GM21423 (cell line): ENCODE results near the gene HNMT.
"Not testable (repeated sequence)": the region's sequence is repeated elsewhere in the genome, so short reads cannot be mapped to it uniquely, and the experiment has no call there.

Experiments
- ATAC-seq: cut with Tn5 transposase; IDR thresholded peaks from one replicate; pipeline ENCODE4 v1.9.1; 2021; ENCODE audit warnings: mild to moderate bottlenecking, moderate library complexity; ENCODE audit not compliant: unreplicated experiment

HNMT gene

DNA sequence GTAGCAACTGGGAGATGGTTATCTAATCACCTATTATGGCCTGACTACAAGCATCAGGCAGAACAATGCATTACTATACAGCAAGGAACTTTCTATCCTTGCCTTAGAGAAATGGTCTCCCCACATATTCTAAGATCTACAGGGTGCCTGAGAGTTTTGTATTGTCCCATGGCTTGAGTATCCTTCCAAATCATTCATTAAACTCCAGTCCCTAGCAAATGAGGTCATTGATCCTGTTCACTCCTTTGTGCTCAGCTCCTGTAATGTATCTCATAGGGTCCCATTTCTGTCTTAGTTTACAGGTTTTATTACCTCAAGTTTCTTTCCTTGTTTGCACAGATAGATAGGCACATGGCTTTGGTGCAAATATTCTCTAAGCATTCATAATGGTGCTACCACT, 9.0 kb downstream of the HNMT start:
- ATAC-seq = no peak

DNA sequence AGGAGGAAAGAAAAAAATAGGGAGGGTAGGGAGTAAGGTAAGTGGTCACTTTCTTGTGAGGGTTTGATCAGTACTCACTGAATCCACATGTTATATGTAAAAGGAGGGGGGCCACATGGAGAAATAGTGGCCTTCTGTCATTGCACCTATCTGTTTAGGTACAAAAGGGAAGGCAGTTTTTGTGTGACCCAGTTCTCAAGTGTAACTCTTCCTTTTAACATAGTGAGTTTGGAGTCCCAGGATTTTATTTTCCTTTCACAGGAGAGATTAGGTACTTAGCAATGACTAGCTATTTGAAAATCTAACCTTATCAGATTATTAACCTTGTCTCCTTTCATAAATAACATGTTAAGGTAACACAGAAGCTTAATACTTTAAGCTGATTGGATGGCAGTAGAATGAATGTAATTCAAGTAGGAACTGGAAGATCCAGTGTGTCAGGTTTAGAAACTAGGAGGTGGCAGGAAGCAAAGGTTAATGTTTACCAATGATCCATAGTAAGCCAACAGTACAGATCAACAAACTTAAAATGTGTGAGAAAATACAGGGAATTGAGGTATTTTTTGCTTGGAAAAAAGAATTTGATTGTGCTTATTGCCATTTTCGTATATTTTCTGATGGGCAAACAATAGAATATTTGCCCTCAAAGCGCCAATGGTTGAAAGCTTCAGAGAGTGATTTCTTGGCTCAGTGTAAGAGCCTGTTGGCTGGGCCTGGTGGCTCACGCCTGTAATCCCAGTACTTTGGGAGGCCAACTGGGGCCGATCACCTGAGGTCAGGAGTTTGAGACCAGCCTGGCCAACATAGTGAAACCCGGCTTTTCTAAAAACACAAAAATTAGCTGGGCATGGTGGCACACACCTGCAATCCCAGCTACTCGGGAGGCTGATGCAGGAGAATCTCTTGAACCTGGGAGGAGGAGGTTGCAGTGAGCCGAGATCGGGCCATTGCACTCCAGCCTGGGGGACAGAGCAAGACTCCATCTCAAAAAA, 11.3 kb downstream of the HNMT start:
- ATAC-seq = no peak

DNA sequence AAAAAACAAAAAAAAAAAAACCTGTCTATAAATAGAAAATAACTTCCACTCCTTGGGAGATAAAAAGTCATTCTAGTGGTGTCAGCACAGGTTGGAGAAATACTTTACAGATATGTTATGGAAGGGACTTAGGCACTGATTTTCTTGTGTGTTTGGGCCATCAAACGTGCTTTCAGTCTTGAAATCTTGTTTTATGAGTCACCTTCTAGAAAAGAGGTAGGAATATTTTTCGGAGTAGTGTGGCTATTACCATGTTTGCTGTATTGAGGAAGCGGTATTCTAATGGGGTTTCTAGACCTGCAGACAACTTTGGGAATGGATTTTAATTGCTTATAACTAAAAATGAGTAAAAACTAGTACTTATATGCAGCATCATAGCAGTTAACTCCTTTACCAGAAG, 12.0 kb downstream of the HNMT start:
- no peak for ATAC-seq

DNA sequence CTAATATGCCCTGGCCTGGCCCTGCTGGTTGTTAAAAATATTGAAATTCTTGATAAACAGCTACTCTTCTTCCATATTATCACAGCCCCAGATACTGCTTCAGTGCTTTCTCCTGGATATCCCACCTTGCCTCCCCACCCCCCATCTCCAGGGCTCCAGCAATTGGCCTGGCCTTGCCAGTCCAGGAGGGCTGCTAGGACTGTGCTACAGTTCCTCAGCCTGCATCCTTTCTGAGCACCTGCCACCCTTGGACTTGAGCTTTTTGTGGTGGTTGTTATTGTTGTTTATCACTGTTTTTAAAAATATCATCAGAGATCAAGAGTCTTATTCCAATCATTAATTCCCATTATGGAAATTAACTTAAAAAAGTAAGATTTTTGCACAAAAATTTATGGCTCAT, 13.5 kb downstream of the HNMT start:
- no peak for ATAC-seq

DNA sequence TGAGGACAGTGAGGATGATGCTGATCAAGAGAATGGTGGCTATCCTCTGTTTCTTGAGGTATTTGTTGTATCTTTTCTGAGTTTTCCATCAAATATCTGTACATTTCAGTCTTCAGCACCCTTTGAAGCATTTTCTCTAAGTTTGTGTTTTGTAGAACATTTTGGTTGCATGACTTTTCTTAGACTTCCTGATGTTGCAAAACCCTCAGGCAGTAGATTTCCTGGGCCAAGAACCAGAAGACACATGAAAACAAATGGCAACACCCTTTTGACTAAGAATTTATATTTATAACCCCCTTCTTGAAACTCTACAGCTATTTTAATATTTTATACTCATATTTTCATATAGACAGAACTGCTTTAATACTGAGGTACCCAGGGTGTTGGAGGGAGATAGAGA, 16.2 kb downstream of the HNMT start:
- no peak for ATAC-seq

DNA sequence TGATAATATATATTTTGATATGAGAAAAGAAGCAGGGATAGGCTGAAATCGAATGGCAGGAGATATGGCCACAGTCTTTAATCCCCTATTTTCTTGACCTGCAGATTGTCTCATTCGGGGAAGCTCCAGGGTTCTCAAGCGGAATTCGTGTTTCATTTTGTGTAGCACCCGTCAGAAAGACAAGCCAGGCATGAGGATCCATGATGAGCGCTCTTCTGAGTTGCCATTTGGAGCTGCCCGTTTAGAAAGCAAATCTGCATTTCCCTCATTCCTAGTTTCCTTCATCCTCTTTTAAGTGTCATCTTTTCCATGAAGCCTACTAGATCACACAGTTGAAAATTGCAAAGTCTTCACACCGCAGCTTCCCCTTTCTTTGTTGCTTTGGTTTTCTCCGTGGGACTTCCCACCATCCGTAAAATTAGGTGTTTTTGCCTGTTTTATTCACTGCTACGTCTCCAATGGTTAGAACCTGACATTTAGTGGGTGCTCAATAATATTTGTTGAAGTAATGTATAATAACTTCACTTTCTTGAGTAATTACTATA, 16.9 kb downstream of the HNMT start:
- ATAC-seq = no peak

DNA sequence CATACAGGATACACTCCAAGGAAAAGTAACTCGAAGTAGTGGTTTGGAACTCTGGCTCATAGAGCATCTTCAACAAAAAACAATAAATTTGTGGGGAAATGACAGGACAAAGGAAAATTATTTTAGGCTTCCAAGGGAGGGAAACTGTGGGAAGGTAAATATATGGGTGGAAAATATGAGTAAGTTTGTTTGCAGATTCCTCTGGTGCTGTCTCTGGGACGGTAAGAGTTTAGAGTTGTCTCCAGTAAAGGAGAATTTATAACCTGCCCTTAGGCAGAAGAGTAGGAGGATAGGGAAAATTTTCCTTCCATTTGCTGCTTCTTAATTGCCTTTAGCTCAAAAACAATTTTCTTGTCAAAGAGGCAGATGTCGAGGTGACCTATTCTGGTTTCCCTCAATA, 19.3 kb downstream of the HNMT start:
- no peak for ATAC-seq

DNA sequence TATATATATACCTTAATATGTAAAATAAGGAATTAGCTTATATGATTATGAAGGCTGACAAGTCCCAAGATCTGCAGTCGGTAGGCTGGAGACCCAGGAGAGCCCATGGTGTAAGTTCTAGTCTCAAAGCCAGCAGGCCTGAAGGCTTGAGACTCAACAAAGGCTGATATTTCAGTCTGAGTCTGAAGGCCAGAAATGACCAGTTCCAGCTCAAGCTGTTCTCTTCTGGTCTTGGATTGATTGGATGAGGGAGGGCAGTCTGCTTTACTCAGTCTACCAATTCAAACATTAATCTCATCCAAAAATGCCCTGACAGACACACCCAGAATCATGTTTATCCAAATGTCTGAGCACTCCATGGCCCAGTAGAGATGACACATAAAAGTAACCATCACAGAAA, 22.0 kb downstream of the HNMT start:
- ATAC-seq = no peak

DNA sequence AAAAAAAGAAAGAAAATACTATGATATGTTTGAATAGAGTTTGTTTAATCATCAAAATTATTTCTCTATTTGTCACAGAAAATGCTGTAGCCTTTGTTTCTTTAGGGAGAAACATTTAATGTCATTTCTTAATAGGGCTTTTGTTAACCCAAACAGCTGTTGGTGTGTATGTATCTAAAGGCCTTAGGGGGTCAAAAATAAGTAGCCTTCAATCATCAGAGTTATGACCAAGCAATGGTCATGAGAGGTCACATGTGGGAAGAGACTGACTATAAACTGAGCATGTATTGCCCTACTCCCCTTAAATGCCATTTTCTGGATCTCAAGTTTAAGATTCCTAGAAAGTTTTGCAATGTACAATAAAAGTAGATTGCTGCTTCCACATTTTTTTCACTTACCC, 22.7 kb downstream of the HNMT start:
- no peak for ATAC-seq

DNA sequence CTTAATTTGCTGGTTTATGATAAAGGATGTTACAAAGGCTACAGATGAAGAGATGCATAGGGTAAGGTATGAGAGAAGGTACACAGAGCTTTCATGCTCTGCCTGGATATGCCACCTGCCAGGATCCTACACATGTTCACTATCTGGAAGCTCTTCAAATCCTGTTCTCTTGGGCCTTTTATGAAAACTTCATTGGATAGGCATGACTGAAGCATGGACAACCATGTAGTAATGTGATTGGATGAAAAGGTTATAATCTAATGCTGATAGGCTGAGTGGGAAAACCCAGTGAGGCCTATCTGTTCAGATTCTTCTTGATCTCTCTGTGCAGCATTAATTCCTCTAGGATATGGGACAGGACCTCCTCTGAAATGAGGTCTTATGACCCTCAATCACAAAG, 26.8 kb downstream of the HNMT start:
- no peak for ATAC-seq

DNA sequence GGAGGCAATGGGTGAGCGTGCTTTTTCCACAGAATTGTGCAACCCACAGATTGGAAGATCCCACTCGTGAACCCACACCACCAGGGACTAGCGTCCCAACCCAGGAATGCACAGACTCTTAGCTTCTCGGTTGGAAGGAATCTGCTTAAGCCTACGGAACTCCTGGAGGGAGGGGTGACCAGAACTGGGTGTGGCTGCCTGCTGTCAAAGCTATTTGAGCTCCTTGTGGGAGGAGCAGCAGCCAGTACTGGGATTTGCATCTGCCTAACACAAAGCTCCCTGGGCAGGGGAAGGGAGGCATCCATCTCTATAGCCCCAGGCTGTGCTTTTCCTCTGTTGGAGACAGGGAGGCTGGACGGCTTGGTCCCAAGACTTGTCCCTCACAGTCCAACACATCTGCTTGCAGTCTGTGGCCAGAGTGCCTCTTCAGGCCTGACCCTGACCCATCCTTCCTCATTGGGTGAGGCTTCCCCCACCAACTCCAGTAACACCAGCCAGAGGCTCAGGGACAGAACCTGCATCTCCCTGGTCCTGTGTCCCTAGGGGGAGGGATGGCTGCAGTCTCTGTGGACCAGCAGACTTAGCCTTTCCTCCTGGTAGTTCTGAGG, 27.9 kb downstream of the HNMT start:
- ATAC-seq = no peak

DNA sequence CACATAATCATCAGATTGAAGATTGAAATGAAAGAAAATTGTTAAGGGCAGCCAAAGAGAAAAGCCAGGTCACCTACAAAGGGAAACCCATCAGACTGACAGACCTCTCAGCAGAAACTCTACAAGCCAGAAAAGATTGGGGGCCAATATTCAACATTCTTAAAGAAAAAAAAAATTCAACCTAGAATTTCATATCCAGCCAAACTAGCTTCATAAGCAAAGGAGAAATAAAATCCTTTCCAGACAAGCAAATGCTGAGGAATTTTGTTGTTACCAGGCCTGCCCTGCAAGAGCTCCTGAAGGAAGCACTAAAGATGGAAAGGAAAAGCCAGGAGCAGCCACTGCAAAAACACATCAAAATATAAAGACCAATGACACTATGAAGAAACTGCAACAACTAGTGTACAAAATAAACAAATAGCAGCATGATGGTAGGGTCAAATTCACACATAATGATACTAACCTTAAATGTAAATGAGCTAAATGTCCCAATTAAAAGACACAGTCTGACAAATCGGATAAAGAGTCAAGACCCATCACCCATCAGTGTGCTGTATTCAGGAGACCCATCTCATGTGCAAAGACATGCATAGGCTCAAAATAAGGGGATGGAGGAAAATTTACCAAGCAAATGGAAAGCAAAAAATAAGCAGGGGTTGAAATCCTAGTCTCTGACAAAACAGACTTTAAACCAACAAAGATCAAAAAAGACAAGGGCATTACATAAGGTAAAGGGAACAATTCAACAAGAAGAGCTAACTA, 29.6 kb downstream of the HNMT start:
- ATAC-seq = not testable (repeated sequence)

DNA sequence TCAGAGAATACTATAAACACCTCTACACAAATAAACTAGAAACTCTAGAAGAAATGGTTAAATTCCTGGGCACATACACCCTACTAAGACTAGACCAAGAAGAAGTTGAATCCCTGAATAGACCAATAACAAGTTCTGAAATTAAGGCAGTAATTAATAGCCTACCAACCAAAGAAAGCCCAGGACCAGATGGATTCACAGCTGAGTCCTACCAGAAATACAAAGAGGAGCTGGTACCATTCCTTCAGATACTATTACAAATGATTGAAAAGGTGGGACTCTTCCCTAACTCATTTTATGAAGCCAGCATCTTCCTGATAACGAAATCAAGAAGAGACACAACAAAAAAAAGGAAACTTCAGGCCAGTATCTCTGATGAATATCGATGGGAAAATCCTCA, 31.1 kb downstream of the HNMT start:
- ATAC-seq = not testable (repeated sequence)

DNA sequence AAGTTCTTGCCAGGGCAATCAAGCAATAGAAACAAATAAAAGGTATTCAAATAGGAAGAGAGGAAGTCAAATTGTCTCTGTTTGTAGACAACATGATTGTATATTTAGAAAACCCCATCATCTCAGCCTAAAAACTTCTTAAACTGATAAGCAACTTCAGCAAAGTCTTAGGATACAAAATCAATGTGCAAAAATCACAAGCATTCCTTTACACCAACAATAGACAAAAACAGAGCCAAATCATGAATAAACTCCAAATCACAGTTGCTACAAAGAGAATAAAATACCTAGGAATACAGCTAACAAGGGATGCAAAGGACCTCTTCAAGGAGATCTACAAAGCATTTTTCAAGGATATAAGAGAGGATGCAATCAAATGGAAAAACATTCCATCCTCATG, 31.9 kb downstream of the HNMT start:
- not testable (repeated sequence) for ATAC-seq

DNA sequence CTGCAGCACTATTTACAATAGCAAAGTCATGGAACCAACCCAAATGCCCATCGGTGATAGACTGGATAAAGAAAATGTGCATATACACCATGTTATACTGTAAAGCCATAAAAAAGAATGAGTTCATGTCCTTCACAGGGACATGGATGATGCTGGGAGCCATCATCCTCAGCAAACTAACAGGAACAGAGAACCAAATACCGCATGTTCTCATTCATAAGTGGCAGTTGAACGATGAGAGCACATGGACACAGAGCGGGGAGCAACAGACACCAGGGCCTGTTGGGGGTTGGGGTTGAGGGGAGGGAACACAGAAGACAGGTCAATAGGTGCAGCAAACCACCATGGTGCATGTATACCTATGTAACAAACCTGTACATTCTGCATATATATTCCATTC, 33.5 kb downstream of the HNMT start:
- no peak for ATAC-seq

DNA sequence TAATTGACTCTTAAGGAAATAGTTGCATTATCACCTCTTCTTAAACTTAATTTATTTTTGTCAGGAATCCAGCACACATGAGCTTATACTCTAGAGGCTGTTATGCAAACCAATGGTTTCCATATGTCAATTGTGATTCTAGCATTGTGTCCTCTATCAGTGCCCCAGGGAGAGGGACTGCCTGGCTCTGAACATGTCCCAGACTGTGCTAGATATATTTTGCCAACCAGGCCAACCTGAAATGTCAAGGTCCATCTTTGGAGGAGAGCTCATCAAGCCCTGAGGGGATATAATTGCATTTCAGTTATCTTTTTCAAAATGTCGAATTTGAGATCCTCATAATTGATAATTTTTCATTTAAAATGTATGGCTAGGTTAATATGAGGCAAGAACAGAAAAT, 34.2 kb downstream of the HNMT start:
- no peak for ATAC-seq

DNA sequence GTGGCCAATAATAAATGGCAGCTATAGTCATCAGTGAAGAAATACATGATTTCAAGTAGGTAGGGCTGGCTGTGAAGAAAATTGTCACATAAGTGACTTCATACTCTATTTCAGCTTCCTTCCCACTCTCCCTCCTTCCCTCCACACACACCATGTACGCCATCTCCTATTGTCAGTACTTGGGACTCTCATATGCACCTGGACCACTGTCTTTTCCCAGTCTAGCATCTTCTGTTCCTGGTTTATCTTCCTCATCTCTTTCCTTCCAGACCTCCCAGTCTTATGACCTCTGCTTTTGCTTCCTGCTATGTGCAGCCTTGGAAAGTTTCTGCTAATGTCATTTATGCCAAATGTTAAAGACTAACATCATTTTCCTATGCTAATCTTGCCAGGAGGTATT, 35.0 kb downstream of the HNMT start:
- no peak for ATAC-seq

DNA sequence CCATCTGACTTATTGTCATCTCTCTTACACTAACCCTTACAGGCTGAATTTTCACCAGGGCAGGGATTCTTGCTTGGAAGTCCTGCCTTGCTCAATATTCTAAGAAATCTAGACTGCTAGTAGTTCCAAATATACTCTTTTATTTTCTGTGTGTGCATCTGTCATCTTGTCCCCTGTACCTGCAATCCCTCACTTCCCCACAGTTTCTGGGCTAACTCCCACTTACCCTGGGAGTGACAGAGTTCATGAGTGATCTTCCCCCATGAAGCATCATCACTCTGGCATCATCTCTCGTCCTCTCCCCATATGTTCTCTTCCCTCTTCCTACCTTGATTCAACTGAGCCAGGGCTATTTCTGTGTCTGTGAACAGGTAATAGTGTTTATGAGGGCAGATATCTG, 35.7 kb downstream of the HNMT start:
- ATAC-seq = no peak

DNA sequence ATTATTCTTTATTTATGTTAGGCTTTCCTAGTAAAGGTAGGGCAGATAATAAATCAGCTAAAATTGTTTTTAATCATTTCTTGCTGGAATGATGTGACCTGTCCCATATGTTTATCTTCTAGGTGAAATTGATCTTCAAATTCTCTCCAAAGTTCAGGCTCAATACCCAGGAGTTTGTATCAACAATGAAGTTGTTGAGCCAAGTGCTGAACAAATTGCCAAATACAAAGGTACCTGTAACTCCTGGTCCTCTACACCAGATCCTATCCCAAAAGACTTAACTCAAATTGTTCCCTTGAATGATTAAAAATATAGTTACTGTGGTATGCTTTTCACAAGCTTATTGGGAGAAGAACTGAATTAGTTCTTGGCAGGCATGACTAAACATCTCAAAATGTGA, 36.5 kb downstream of the HNMT start:
- ATAC-seq = no peak

DNA sequence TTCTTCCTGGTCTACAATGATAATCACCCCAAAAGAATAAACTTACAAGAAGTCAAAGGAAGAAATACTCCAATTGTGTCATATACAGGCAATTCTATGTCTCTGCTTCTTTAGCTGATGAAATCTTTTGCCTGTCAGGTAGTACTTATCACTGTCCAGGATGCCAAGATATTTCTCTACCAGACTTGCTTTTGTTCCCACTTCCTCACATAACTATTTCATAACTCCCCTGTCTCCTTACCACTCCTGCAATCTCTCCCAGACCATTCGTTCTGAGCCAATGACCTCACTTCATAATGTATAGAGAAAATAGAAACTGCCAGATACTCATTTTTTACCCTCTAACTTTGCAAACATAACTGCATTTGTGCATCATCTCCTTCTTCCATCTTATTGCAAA, 39.1 kb downstream of the HNMT start:
- no peak for ATAC-seq

DNA sequence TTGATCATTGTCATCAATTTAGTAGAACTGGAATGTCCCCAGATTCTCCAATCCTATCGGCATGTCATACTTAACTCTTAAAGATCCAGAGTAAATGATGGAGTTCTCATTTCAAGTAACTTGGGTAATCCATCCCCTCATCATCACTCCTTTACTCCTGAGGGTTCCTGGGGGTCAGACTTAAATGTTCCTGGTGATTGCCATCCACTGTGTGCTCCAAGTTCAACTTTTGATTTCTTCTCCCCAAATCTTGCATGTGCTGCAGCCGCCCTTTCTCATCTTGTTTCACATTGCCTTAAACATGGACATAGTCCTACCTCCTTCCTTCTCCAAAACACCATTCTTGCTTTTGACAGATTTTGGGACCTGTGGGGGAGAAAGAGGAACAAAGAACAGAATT, 43.2 kb downstream of the HNMT start:
- ATAC-seq = no peak
